ENCODE data around the gene PKP1.
"Not testable (repeated sequence)": the region's sequence is repeated elsewhere in the genome, so short reads cannot be mapped to it uniquely, and the experiment has no call there.

Gene PKP1, protein sequence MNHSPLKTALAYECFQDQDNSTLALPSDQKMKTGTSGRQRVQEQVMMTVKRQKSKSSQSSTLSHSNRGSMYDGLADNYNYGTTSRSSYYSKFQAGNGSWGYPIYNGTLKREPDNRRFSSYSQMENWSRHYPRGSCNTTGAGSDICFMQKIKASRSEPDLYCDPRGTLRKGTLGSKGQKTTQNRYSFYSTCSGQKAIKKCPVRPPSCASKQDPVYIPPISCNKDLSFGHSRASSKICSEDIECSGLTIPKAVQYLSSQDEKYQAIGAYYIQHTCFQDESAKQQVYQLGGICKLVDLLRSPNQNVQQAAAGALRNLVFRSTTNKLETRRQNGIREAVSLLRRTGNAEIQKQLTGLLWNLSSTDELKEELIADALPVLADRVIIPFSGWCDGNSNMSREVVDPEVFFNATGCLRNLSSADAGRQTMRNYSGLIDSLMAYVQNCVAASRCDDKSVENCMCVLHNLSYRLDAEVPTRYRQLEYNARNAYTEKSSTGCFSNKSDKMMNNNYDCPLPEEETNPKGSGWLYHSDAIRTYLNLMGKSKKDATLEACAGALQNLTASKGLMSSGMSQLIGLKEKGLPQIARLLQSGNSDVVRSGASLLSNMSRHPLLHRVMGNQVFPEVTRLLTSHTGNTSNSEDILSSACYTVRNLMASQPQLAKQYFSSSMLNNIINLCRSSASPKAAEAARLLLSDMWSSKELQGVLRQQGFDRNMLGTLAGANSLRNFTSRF

DNA sequence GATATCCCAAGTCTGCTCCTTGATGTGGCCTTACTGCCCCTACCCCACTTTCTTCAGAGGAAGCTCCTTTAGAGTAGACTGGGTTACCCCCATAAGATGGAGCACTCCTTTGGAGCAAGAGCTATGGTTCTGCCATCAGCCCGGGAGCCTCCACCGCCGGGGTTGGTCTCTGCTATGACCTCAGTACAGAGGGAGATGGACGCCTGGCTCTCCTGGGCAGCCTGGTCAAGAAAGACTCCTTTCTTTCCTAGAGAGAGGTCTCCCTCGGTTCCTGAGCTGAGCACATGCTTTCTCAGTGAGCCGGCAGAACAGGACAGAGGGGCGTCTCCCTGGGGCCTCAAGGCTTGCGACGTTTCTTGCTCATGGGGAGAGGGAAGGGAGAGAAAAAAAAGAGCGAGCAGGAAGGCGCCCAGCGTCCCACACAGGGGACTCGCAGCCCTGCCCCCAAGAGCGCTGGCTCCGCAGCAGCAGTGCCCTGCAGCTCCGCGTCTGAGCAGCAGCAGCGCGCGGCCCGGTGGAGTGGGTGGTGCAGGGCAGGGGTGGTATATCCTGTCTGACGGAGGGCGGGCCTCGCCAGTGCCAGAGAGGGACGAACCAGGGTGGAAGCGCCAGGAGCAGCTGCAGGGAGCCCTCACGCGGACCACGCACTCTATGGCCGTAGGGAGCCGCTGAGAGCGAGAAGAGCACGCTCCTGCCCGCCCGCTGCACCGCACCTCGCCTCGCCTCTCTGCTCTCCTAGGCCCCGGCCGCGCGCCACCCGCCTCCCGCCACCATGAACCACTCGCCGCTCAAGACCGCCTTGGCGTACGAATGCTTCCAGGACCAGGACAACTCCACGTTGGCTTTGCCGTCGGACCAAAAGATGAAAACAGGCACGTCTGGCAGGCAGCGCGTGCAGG is at the start of gene PKP1:
Gene PKP1 (plus strand): TSS at position 576 of the 899 bp plus-strand sequence. CDS start 197 bp downstream, at position 773.
- no peak within 1 kb of the TSS for H3K4me3 ChIP-seq (ENCODE audit: low read depth, low read length)
- TF ChIP-seq, protein P1, sequence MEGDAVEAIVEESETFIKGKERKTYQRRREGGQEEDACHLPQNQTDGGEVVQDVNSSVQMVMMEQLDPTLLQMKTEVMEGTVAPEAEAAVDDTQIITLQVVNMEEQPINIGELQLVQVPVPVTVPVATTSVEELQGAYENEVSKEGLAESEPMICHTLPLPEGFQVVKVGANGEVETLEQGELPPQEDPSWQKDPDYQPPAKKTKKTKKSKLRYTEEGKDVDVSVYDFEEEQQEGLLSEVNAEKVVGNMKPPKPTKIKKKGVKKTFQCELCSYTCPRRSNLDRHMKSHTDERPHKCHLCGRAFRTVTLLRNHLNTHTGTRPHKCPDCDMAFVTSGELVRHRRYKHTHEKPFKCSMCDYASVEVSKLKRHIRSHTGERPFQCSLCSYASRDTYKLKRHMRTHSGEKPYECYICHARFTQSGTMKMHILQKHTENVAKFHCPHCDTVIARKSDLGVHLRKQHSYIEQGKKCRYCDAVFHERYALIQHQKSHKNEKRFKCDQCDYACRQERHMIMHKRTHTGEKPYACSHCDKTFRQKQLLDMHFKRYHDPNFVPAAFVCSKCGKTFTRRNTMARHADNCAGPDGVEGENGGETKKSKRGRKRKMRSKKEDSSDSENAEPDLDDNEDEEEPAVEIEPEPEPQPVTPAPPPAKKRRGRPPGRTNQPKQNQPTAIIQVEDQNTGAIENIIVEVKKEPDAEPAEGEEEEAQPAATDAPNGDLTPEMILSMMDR (IDR thresholded peaks at IDR 0.05; ENCODE audit: borderline replicate concordance, insufficient read depth, low read depth, low read length) = no peak

DNA sequence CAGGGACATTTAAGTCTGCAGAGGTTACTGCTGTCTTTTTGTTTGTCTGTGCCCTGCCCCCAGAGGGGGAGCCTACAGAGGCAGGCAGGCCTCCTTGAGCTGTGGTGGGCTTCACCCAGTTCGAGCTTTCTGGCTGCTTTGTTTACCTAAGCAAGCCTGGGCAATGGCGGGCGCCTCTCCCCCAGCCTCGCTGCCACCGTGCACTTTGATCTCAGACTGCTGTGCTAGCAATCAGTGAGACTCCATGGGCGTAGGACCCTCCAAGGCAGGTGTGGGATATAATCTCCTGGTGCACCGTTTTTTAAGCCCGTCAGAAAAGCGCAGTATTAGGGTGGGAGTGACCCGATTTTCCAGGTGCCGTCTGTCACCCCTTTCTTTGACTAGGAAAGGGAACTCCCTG is 43.7 kb upstream of the PKP1 start:
- not testable (repeated sequence) for H3K4me3 ChIP-seq (ENCODE audit: low read depth, low read length)

DNA sequence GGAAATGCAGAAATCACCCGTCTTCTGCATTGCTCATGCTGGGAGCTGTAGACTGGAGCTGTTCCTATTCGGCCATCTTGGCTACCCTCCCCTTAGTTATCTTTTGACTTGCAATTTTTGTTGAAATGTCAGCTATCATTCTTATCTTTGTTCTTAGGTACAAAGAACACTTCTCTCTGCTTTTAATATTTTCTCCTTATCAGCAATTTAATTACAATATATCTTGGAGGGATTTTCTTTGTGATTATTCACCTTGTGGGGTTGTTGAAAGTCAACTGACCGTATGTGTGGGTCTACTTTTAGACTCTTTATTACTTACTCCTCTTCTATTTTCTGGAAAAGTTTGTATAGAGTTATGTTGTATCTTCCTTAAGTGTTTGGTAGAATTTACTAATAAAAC is 43.1 kb upstream of the PKP1 start:
- TF ChIP-seq, protein P1 (IDR thresholded peaks at IDR 0.05; ENCODE audit: borderline replicate concordance, insufficient read depth, low read depth, low read length) = no peak
- H3K4me3 ChIP-seq (ENCODE audit: low read depth, low read length) = no peak overlapping the region

DNA sequence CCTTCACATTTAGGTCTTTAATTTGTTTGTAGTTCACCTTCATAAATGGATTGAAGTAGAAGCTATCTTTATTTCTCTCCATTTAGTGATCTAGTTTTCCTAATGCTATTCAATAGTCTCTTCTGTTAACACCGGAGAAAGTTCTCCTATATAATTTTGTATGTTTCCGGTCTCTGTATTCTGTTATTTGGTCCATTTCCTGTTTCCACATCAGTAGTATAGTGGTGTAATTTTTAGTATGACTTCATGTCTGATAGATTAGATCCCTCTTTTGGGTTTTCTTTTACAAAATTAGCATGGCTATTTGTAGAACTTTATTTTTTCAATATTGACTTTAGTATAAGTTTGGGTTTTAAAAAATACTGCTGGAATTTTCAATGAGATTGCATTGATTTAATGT is 41.6 kb upstream of the PKP1 start:
- TF ChIP-seq, protein P1 (IDR thresholded peaks at IDR 0.05; ENCODE audit: borderline replicate concordance, insufficient read depth, low read depth, low read length) = no peak
- no peak overlapping the region for H3K4me3 ChIP-seq (ENCODE audit: low read depth, low read length)

DNA sequence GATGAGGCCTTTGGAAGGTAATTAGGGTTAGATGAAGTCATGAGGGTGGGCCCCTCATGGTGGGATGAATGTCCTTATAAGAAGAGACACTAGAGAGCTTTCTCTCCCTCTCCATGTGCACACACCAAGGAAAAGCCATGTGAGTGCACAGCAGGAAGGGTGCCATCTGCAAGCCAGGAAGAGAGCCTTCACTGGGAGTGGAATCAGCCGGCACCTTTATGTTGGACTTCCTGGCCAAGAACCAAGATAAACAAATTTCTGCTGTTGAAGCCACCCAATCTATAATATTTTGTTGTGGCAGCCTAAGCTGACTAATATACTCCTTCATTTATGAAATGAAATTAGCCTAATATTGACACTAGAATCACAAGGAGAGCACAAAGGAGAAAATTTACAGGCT is 38.2 kb upstream of the PKP1 start:
- no peak overlapping the region for H3K4me3 ChIP-seq (ENCODE audit: low read depth, low read length)
- TF ChIP-seq, protein P1 (IDR thresholded peaks at IDR 0.05; ENCODE audit: borderline replicate concordance, insufficient read depth, low read depth, low read length) = no peak

DNA sequence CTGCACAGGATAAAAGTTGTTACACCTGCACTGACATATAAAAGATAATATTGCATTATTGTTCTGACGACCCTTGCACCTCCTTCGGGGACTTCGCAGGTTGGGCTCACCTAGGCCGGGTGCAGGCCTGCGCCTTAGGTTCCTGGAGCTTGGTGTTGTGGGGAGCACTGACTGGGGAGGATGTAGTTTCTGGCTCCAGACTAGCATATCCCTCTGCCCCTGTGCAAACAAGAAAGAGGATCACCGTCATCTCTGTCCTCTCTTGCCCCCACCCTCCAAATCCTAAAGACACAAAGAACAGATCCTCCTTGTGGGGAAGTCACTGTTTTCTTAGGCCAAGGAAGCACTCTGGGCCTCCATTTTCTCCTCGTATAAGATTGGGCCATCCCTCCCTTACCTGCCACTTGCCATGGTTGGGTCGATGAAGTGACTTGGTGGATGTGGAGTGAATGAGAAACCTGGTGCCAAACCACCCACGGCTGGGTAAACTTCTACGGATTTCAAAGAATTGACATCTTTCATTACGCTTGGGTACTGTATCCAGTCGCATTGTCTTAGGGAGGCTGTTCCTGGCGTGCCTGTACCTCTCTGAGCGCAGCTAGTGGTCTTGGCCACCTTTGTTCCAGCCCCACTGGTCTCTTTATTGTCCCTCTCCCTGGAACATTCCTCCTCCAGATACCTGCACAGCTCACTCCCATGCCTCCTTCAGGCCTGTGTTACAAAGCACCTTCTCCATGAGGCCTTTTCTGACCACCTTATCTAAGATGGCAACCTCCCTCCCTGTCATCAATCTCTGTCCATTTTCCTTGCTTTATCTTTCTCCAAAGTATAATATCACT is 34.4 kb upstream of the PKP1 start:
- H3K4me3 ChIP-seq (ENCODE audit: low read depth, low read length) = no peak overlapping the region
- TF ChIP-seq, protein P1 (IDR thresholded peaks at IDR 0.05; ENCODE audit: borderline replicate concordance, insufficient read depth, low read depth, low read length) = no peak

All from GM12875 (cell line).